Measurements from ENCODE around the gene COP1.
A peak's percentile ranks its signal among the peaks of the same experiment; 100 is the strongest.
"Not testable (repeated sequence)": the region's sequence is repeated elsewhere in the genome, so short reads cannot be mapped to it uniquely, and the experiment has no call there.

The COP1 gene

DNA sequence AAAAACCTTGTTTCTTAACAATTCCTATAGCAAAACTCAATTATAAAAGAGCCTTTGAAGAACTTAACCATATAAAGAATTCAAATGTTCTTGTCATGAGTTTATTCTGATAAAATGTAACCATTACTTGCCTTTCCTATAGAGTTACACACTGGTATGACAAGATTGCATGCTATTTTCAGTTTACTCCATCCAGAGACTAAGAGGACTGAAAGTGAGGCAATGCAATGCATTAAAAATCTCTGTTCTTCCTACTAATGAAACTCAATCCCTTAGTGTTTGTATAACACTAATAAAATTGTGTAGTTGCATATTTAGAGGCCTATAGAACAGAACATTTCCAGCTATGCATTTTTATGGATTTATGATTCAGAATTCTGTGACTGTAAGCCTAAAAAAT, 88.1 kb downstream of the COP1 start:
- DNase-seq: peak; percentile 38

DNA sequence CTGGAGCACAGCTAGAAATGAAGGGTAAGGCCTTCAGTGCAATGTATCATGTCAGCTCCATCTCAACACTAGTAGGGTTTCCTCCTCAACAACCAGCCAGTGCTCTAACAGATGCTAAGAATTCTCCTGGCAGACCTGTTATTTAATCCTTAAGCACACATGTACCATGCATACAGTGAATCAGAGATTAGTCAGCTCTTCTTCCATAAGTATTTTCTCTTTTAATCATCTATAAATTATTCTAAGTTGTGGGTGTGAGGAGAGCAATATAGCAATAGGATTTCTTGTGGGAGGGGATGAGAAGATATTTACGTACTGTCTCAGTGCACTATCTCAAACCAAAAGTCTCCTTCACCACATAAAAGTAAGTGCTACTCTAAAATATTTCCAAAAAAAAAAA, 95.3 kb downstream of the COP1 start:
- peak; percentile 26 for DNase-seq

DNA sequence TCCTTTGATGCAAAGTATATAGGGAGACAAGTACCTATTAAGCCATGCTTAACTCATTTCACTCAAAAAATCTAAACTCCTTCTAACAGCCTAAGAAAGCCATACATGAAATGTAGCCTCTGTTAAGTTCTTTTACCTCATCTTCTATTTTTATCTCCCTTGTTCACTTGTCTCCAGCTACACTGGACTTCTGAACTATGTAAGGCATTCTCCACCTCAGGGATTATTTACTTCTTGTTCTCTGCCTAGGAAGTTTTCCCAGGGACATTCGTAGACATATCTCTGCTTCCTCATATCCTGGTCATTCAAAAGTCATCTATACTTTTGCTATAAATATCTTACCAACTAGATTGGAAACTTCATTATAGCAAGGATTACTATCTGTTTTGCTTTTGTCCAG, 96.9 kb downstream of the COP1 start:
- no peak for DNase-seq

DNA sequence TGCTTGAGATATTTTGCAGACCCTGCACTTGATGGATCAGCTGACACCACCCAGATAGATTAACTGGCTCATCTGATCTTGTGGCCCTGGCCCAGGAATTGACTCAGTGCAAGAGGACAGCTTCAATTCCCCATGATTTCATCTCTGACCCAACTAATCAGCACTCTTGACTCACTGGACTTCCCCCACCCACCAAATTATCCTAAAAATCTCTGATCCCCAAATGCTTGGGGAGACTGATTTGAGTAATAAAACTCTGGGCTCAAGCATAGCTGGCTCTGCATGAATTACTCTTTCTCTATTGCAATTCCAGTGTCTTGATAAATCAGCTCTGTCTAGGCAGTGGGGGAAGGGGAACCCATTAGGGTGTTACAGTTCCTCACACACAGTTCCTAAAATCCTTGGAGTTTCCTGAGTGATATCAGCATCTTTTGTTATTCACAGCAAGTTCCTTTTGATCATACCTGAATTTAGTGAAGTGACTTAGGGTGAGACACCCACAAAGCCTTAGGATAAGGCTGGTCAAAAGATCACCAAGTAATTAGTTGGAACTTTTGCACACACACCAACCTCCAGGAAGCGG, 104.2 kb downstream of the COP1 start:
- no peak for DNase-seq

- DNase-seq: peak; percentile 24
Observed at GRCh38 chr1:176101951-176102642, 105.0 kb downstream of the COP1 start.

- no peak for DNase-seq
Observed at GRCh38 chr1:176098560-176098959, 108.5 kb downstream of the COP1 start.

- DNase-seq: no peak
Observed at GRCh38 chr1:176096015-176096414, 111.1 kb downstream of the COP1 start.

DNA sequence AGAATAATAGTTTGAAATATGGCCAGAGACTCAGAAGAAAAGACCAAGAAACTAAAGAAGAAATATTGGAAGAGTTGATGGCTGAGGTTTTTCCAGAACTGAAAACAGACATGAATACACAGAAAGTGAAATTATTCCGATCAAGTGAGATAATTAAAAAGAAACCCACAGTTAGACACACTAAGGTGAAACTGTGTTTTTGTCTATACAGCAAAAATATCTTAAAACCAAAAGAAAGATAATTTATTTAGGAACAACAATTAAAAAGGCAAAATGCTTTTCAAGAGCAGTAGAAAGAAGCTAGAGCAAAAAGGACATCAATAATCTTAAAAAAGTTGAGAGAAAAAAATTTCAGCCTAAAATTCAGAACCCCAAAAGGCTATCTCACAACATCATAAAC, 116.3 kb downstream of the COP1 start:
- no peak for DNase-seq

GRCh38 chr1:176087746-176088145, 119.3 kb downstream of the COP1 start:
- not testable (repeated sequence) for DNase-seq

DNA sequence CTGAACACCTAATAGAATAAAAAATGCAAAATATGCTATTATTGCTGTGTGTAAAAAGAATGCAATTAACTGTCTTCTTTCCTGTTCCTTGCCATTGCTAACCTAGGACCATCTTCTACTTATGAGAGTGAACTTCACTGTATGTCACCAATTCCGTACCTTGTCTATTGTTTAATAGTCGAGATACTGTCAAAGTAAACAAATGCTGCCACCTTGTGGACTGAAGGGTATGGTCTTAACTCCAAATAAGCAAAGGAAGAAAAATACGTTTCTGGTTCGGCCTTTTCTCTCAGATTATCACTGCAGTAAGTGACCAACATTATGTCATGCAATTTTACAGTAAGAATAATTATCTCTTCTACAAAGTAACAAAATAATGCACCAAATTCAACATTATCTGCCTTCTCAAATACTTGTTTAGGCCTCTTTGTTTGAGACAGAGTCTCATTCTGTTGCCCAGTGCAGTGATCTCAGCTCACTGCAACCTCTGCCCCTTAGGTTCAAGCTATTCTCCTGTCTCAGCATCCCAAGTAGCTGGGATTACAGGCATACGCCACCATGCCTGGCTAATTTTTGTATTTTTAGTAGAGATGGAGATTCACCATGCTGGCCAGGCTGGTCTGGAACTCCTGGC, 133.4 kb downstream of the COP1 start:
- peak; percentile 68 for DNase-seq

DNA sequence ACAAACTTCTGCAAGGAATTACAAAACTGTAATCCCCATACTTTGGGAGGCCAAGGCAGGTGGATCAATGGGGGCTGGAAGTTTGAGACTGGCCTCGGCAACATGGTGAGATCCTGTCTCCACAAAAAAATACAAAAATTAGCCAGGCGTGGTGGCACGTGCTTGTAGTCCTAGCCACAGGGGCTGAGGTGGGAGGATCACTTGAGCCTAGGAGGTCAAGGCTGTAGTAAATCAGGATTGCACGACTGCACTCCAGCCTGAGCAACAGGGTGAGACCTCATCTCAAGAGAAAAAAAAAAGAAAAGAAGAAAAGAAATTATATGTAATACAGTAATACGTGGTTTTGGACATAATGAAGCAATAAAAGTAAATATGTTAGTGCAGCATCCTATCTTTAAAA, 138.2 kb downstream of the COP1 start:
- no peak for DNase-seq

GRCh38 chr1:176068256-176068655, 138.8 kb downstream of the COP1 start:
- DNase-seq: no peak

DNA sequence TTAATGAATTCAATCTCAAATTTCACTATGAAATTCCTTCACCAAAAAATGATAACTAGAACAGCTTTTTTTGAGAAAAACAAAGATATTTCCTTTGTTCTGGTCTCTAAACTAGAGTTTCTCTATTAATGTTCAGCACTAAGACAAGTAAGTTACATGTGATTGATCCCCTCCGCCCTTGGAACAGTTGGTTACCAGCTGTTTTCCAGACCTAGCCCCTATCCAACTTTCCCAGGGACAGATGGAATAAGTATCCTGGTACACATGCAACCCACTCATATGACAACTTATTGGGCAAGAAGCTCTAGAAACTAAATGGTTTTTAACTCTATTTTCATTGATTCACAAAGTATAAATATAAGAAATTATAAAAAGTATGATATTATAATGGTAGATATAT, 140.4 kb downstream of the COP1 start:
- no peak for DNase-seq

GRCh38 chr1:176058686-176059085, 148.4 kb downstream of the COP1 start:
- no peak for DNase-seq

GRCh38 chr1:176056312-176056711, 150.8 kb downstream of the COP1 start:
- no peak for DNase-seq

- no peak for DNase-seq
Observed at GRCh38 chr1:176055398-176055797, 151.7 kb downstream of the COP1 start.

DNA sequence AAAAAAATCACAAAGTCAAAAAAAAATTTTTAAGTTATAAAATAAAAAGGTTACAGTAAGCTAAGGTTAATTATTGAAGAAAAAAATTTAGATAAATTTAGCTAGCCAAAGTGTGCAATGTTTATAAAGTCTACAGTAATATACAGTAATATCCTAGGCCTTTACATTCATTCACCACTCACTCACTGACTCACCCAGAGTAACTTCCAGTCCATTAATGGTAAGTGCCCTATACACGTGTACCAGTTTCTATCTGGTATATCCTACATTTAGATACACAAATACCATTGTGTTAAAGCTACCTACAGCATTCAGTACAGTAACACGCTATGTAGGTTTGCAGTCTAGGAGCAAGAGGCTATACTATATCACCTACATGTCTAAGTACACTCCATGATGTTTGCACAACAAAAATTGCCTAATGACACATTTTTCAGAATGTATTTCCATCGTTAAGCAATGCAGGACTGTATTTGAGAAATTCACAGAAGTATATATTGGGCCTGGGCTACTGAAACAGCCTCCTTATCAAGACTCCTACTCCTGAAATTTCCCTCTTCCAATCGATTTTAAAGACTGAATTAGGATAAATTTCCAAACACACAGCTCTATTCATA, 155.1 kb downstream of the COP1 start:
- no peak for DNase-seq

DNA sequence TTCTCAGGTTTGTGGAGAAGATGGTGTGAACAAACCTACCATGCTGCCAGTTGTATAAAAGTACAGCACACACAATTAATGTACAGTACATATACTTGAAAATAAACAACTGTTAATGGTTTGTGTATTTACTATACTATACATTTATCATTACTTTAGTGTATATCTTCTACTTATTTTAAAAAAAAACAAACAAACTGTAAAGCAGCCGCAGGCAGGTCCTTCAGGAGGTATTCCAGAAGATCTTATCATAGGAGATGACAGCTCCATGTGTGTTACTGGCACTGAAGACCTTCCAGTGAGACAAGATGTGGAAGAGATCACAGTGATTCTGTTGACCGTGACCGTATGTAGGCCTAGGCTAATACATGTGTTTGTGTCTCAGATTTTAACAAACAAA, 155.7 kb downstream of the COP1 start:
- no peak for DNase-seq

DNA sequence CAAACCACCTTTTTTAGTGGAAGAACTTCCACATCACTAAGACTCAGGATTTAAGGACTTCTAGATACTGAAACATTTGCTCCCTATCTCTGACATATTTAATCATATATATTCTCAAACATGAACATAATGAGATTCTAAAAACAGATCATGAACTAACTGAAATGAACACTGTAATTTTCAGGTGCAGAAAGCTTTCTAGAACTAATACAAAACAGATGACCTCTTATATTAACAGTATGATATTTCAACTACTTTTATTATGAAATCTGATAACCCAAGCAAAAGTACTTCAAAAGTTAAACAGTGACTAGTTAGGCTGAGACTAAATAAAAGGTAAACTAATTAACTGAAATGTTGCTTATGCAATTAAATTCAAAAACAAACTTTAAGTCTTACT, 157.5 kb downstream of the COP1 start:
- no peak for DNase-seq

DNA sequence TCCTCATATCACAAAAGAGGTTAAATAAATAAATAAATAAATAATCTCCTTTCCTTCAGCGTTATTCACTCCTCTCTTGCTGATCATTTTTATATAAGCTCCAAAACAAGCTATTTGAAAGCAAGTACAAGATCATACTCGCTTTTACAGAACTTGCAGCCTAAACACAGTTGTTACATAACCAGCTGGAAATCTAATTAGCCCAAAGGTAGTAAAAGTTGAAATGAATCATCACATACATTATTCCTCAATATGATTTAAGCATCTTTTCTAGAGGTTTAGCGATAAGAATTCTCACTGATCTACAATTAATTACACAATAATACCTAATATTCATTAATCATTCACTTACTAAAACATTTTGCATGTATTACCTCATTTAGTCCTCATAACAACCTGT, 160.2 kb downstream of the COP1 start:
- no peak for DNase-seq

DNA sequence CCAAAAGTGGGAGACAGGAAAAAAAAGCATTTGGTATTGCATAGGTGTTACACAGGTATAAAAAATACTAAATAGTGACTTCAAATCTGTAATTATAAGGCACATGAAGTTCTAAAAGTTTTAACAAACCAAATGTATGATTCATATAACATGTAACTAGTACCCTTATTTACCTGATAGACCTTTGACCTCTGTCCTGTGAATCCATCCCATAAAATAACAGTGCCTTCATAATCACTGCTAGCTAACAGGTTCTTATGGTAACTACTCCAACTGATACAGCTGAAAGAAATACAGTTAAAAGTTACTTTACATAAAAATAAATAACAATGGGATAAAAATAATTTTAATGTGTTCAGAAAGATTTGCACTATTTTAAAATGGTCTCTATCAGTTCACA, 163.5 kb downstream of the COP1 start:
- DNase-seq: no peak

DNA sequence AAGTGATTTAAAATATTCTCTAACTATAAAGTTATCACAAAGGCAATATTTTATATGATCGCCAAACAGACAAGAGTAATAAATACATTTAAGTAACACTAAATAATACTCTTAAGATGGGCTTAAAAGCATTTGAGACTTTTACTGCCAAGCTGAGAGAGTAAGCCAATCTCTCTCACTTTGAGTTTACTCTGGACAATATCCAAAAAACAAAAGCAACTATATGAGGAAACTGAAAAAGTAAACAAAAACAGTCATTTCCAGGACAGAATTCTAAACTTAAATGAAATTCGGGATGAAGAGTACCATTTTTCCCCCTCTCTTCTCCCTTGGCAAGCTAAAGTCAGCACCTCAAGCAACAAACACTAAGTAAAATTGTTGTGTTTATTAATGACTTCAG, 173.2 kb downstream of the COP1 start:
- peak; percentile 6 for DNase-seq

DNA sequence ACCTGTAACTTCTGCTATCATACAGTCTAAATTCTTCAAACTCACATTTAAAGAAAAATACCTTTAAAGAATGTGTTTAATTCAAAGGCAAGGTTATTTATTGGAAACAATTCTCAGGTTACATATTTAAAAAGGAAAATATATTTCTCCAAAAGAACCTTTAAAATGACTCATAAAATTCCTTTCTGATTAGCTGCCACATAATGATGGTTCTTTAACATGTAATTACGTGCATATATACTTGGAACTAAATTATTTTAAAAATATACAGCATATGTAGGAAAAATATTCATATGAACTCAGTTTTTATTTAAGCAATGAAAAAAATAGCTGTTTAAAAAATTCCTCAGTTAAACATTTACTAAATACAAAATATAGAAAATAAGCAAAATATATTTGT, 173.6 kb downstream of the COP1 start:
- peak; percentile 38 for DNase-seq

DNA sequence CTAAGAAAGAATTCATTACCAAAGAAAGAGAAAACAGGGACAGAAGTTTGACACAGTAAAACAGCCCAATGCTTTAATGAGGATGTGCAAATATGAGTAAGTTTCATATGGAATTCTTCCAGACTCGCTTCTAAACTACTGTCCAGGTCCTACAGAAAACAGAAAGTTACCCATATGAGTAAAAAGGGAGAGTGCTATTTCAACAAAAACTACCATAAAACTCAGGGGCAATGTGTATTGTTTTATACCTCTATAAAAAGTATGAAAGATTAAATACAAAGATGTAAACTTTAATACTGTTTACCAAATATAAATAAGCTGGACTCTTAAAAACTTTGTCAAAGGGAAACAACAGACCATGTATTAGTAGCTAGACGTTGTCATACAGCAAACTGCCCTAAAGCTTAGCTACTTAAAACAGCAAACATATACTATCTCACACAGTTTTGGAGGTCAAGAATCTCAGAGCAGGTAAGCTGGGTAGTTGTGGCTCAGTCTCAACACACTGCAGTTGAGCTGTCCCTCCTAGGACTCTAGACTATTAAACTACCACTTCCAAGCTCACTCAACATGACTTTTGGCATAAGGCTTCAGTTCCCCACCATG, 174.9 kb downstream of the COP1 start:
- DNase-seq: peak; percentile 4

Measured in fibroblast of upper back skin (primary cell).